HEK293 (cell line): ENCODE results near the gene ZNF273.

Experiments used
- CTCF ChIA-PET: fragments of 350-600 bp; formaldehyde crosslinking; extraction: SDS; loops from one replicate; lab custom pipeline; 2021; ENCODE audit warnings: antibody characterized with exemption; lab: Yijun Ruan, JAX
- POLR2A ChIA-PET: fragments of 300-600 bp; formaldehyde crosslinking; extraction: SDS; loops from one replicate; lab custom pipeline; 2020; ENCODE audit warnings: antibody characterized with exemption, inconsistent platforms; lab: Yijun Ruan, JAX
- H3K27ac ChIP-seq: fragments of 200-500 bp; sonication (Bioruptor generic); 2 replicates; pipeline ENCODE4 v1.5.1; 2014; ENCODE audit warnings: low read depth, low read length, control low read depth, inconsistent platforms; ENCODE audit errors: extremely low read depth
- H3K36me3 ChIP-seq, 2 experiments: fragments of 200-500 bp in 1 of 2; sonication (Bioruptor generic) in 1 of 2; 1 replicate in 1 of 2; 2 replicates in 1 of 2; pipeline ENCODE4 v1.5.1; 2014 to 2017; ENCODE audit warnings: inconsistent platforms in 2 of 2, low read length in 2 of 2; ENCODE audit not compliant: control insufficient read depth in 2 of 2, insufficient read depth in 1 of 2
- H3K4me1 ChIP-seq: fragments of 200-500 bp; sonication (Bioruptor generic); 2 replicates; pipeline ENCODE4 v1.5.1; 2014; ENCODE audit warnings: mild to moderate bottlenecking, low read length, inconsistent platforms; ENCODE audit not compliant: control insufficient read depth, insufficient read depth
- H3K4me3 ChIP-seq: 2 replicates; pipeline ENCODE4 v1.5.1; 2011; ENCODE audit warnings: low read depth, mild to moderate bottlenecking, control low read depth, low read length, moderate library complexity
- H3K9me3 ChIP-seq: fragments of 200-500 bp; sonication (Bioruptor generic); 2 replicates; pipeline ENCODE4 v1.5.1; 2014; ENCODE audit warnings: low read depth, low read length, inconsistent platforms; ENCODE audit not compliant: control insufficient read depth, insufficient read depth
- FEZF1 ChIP-seq: fragments of 450-650 bp; formaldehyde crosslinking; IDR thresholded peaks from 2 replicates; pipeline ENCODE4 v1.5.1; 2016; ENCODE audit warnings: missing biosample characterization, missing genetic modification characterization
- GLI4 ChIP-seq: fragments of 450-650 bp; formaldehyde crosslinking; IDR thresholded peaks from 2 replicates; pipeline ENCODE4 v1.5.1; 2016; ENCODE audit warnings: missing biosample characterization, missing genetic modification characterization
- KLF7 ChIP-seq: fragments of 450-650 bp; formaldehyde crosslinking; IDR thresholded peaks from 2 replicates; pipeline ENCODE4 v1.5.1; 2016; ENCODE audit warnings: missing biosample characterization, missing genetic modification characterization, borderline replicate concordance
- REPIN1 ChIP-seq: fragments of 450-650 bp; formaldehyde crosslinking; IDR thresholded peaks from 2 replicates; pipeline ENCODE4 v1.5.1; 2017; ENCODE audit warnings: missing biosample characterization, missing genetic modification characterization, low read depth
- SALL2 ChIP-seq: fragments of 450-650 bp; formaldehyde crosslinking; IDR thresholded peaks from 2 replicates; pipeline ENCODE4 v1.5.0; 2017; ENCODE audit warnings: missing biosample characterization, mild to moderate bottlenecking, missing genetic modification characterization, borderline replicate concordance
- ZBTB1 ChIP-seq: fragments of 450-650 bp; formaldehyde crosslinking; IDR thresholded peaks from 2 replicates; pipeline ENCODE4 v1.5.1; 2016; ENCODE audit warnings: missing biosample characterization, missing genetic modification characterization
- ZBTB21 ChIP-seq: fragments of 450-650 bp; formaldehyde crosslinking; IDR thresholded peaks from 2 replicates; pipeline ENCODE4 v1.5.1; 2017; ENCODE audit warnings: missing biosample characterization, missing genetic modification characterization
- ZFP69B ChIP-seq: fragments of 450-650 bp; formaldehyde crosslinking; IDR thresholded peaks from 2 replicates; pipeline ENCODE4 v1.5.1; 2016; ENCODE audit warnings: missing biosample characterization, missing genetic modification characterization
- ZNF10 ChIP-seq: fragments of 450-650 bp; formaldehyde crosslinking; IDR thresholded peaks from 2 replicates; pipeline ENCODE4 v1.5.1; 2017; ENCODE audit warnings: missing biosample characterization, missing genetic modification characterization
- ZNF114 ChIP-seq: fragments of 450-650 bp; formaldehyde crosslinking; IDR thresholded peaks from 2 replicates; pipeline ENCODE4 v1.5.0; 2017; ENCODE audit warnings: missing biosample characterization, missing genetic modification characterization
- ZNF121 ChIP-seq: fragments of 450-650 bp; formaldehyde crosslinking; IDR thresholded peaks from 2 replicates; pipeline ENCODE4 v1.5.1; 2016; ENCODE audit warnings: missing biosample characterization, missing genetic modification characterization
- ZNF132 ChIP-seq: fragments of 450-650 bp; formaldehyde crosslinking; IDR thresholded peaks from 2 replicates; pipeline ENCODE4 v1.5.1; 2017; ENCODE audit warnings: missing biosample characterization, missing genetic modification characterization, borderline replicate concordance
- ZNF184 ChIP-seq: fragments of 450-650 bp; IDR thresholded peaks from 2 replicates; pipeline ENCODE4 v1.5.1; 2018; ENCODE audit warnings: missing biosample characterization, mild to moderate bottlenecking, missing genetic modification characterization
- ZNF19 ChIP-seq: fragments of 450-650 bp; formaldehyde crosslinking; IDR thresholded peaks from 2 replicates; pipeline ENCODE4; 2016; ENCODE audit warnings: missing biosample characterization, missing genetic modification characterization, low read depth
- ZNF23 ChIP-seq: fragments of 450-650 bp; formaldehyde crosslinking; IDR thresholded peaks from 2 replicates; pipeline ENCODE4 v1.5.1; 2016; ENCODE audit warnings: missing biosample characterization, missing genetic modification characterization, borderline replicate concordance
- ZNF292 ChIP-seq: fragments of 450-650 bp; formaldehyde crosslinking; IDR thresholded peaks from 2 replicates; pipeline ENCODE4 v1.5.1; 2016; ENCODE audit warnings: low read depth, missing biosample characterization, missing genetic modification characterization, borderline replicate concordance
- ZNF473 ChIP-seq: fragments of 450-650 bp; formaldehyde crosslinking; IDR thresholded peaks from 2 replicates; pipeline ENCODE4 v1.5.1; 2017; ENCODE audit warnings: missing biosample characterization, missing genetic modification characterization
- ZNF501 ChIP-seq: fragments of 450-650 bp; formaldehyde crosslinking; IDR thresholded peaks from 2 replicates; pipeline ENCODE4 v1.5.1; 2016; ENCODE audit warnings: missing biosample characterization, missing genetic modification characterization
- ZNF626 ChIP-seq: fragments of 450-650 bp; sonication (Bioruptor Pico); formaldehyde crosslinking; IDR thresholded peaks from 2 replicates; pipeline ENCODE4 v1.5.1; 2018; ENCODE audit warnings: missing biosample characterization, missing genetic modification characterization, inconsistent platforms
- ZNF664 ChIP-seq: fragments of 450-650 bp; formaldehyde crosslinking; IDR thresholded peaks from 2 replicates; pipeline ENCODE4 v1.5.1; 2016; ENCODE audit warnings: missing biosample characterization, missing genetic modification characterization
- ZNF777 ChIP-seq: fragments of 450-650 bp; formaldehyde crosslinking; IDR thresholded peaks from 2 replicates; pipeline ENCODE4 v1.5.1; 2017; ENCODE audit warnings: missing biosample characterization, missing genetic modification characterization, borderline replicate concordance
- ZNF791 ChIP-seq: fragments of 450-650 bp; formaldehyde crosslinking; IDR thresholded peaks from 2 replicates; pipeline ENCODE4 v1.5.1; 2016; ENCODE audit warnings: missing biosample characterization, missing genetic modification characterization
- TF ChIP-seq, protein P1 (sequence below): fragments of 450-650 bp; formaldehyde crosslinking; conservative IDR thresholded peaks from 2 replicates; pipeline ENCODE4 v1.5.1; 2016; ENCODE audit warnings: low read depth, missing biosample characterization, missing genetic modification characterization

The ZNF273 gene

DNA sequence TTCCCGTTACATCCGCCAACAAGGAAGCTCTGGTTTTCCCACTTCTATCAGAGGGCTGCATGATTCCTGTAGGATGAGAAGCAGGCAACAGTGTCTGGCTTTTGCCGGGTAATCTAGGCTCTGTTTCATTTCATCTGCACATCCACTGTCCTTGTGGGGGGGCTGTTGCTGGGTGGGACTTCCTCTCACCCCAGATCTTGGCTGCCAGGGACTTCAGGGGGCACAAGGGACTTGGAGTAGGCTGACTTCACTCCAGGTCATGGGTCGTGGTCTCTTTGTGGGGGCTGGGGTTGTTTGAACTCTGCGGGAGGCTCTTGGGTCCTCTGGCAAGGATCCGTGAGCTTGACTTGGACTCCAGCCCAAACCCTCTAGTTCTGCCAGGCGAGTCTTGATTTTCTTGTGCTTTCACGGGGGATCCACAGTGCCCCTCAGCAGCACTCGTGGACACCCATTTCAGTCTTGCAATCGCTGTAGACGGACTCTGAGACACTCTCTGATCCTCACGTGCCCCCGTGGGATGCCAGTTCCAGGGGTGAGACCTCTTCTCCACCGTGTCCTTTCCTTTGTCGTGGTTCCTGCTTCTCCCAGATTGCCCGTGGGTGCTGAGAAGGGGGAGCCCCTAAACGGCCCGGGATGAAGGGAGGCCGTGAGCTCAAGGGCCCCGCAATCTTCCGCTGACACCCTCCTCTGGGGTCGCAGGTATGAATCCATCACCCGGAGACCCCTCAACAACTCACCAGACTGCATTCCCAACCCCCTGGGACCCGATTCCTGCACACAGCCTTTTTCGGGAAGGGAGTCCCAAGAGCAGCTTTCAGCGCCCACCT, 21.4 kb upstream of the ZNF273 start:
- no peak overlapping the region for H3K27ac ChIP-seq
- ChIA-PET POLR2A (no interaction called here), CTCF (no interaction called here)
- no peak for TF ChIP-seq ZNF19 (tag by site-specific recombination)
- TF ChIP-seq ZNF777, result no peak
- TF ChIP-seq ZNF626, result no peak
- no peak for TF ChIP-seq ZNF292 (tag by site-specific recombination)
- TF ChIP-seq ZNF114 (tag by site-specific recombination), result no peak
- TF ChIP-seq KLF7, result no peak
- no peak for TF ChIP-seq FEZF1 (tag by site-specific recombination)
- TF ChIP-seq REPIN1 (tag by site-specific recombination), result no peak
- TF ChIP-seq ZNF121 (tag by site-specific recombination), result no peak
- TF ChIP-seq ZNF184 (tag by site-specific recombination), result no peak
- TF ChIP-seq GLI4 (tag by site-specific recombination), result no peak
- TF ChIP-seq, protein P1, sequence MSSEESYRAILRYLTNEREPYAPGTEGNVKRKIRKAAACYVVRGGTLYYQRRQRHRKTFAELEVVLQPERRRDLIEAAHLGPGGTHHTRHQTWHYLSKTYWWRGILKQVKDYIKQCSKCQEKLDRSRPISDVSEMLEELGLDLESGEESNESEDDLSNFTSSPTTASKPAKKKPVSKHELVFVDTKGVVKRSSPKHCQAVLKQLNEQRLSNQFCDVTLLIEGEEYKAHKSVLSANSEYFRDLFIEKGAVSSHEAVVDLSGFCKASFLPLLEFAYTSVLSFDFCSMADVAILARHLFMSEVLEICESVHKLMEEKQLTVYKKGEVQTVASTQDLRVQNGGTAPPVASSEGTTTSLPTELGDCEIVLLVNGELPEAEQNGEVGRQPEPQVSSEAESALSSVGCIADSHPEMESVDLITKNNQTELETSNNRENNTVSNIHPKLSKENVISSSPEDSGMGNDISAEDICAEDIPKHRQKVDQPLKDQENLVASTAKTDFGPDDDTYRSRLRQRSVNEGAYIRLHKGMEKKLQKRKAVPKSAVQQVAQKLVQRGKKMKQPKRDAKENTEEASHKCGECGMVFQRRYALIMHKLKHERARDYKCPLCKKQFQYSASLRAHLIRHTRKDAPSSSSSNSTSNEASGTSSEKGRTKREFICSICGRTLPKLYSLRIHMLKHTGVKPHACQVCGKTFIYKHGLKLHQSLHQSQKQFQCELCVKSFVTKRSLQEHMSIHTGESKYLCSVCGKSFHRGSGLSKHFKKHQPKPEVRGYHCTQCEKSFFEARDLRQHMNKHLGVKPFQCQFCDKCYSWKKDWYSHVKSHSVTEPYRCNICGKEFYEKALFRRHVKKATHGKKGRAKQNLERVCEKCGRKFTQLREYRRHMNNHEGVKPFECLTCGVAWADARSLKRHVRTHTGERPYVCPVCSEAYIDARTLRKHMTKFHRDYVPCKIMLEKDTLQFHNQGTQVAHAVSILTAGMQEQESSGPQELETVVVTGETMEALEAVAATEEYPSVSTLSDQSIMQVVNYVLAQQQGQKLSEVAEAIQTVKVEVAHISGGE (tag by site-specific recombination), result no peak
- H3K4me1 ChIP-seq, result no peaks in the 10 kb centered on the region
- no peaks in the 10 kb centered on the region for H3K36me3 ChIP-seq
- H3K4me3 ChIP-seq, result no peak overlapping the region
- no peaks in the 10 kb centered on the region for H3K9me3 ChIP-seq

DNA sequence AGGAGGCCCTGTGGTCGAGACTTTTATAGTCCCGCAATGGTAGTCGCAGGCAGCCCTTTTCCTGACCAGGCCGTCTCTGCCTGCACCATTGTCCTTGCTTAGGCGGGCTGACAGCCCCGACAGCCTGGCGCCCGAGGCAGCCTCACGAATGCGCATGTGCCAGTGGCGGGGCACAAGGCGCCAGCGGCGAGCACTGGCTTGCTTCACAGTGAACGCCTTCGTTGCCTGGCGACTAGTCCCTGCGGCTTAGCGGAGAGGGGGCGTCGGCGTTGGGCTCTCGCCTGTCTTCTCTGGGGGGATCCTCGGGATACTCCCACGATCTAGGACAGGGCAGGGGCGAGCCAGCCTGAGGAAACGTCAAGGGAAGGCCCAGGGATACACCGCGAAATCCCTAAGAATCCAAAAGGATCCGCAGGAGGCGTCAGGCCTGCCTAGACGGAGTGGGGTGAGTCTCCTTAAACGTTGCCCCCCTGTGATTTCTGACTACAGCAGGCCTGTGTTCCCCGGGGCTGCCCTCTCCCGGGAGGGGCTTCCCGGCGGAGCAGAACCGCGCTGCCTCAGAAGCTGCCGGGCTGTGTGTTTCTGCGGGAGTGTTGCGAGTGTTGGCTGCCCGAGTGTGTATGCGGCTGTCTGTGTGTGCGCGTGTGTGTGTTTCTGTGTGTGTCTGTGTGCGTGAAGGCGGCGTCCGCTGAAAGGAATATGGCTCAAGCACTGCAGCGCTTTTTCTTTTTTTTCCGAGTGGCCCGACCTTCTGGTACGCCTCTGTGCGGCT, 20.5 kb upstream of the ZNF273 start:
- no peaks in the 10 kb centered on the region for H3K4me1 ChIP-seq
- H3K36me3 ChIP-seq, result no peaks in the 10 kb centered on the region
- H3K27ac ChIP-seq, result no peak overlapping the region
- no peak overlapping the region for H3K4me3 ChIP-seq
- no peaks in the 10 kb centered on the region for H3K9me3 ChIP-seq
- POLR2A ChIA-PET, result no interaction called here
- CTCF ChIA-PET, result no interaction called here
- no peak for TF ChIP-seq ZNF10
- TF ChIP-seq ZBTB1 (tag by site-specific recombination), result no peak
- no peak for TF ChIP-seq ZNF791 (tag by site-specific recombination)
- TF ChIP-seq ZNF473 (tag by site-specific recombination), result no peak
- no peak for TF ChIP-seq ZNF501 (tag by site-specific recombination)
- no peak for TF ChIP-seq ZBTB21 (tag by site-specific recombination)
- no peak for TF ChIP-seq ZFP69B (tag by site-specific recombination)
- no peak for TF ChIP-seq ZNF23 (tag by site-specific recombination)
- TF ChIP-seq ZNF664 (tag by site-specific recombination), result no peak
- TF ChIP-seq ZNF132 (tag by site-specific recombination), result no peak
- no peak for TF ChIP-seq SALL2 (tag by site-specific recombination)
